RWPE1 (cell line): Measurements from ENCODE around the gene LCE1C.

ENCODE experiments used
- CTCF ChIA-PET: fragments of 350-600 bp; sonication (Branson Sonifier 250); formaldehyde crosslinking; extraction: SDS; loops from one replicate; lab custom pipeline; 2021; lab: Yijun Ruan, JAX
- POLR2A ChIA-PET: fragments of 400-600 bp; formaldehyde crosslinking; extraction: SDS; loops from one replicate; lab custom pipeline; 2020; ENCODE audit warnings: antibody characterized with exemption; ENCODE audit not compliant: low non-redundant PET; lab: Yijun Ruan, JAX
- DNase-seq: peaks from one replicate; pipeline ENCODE4 v3.0.0; 2012; ENCODE audit warnings: low spot score
- H3K27ac ChIP-seq: fragments of 450-650 bp; 2 replicates; pipeline ENCODE4 v1.5.1; 2017
- TF ChIP-seq, protein P1 (sequence below): fragments of 450-650 bp; conservative IDR thresholded peaks from 2 replicates; pipeline ENCODE4 v1.5.1; 2017; ENCODE audit warnings: low read depth, mild to moderate bottlenecking

Gene LCE1C

GRCh38 chr1:152770411-152770810, 36.0 kb downstream of the LCE1C start:
- H3K27ac ChIP-seq = no peak overlapping the region
- TF ChIP-seq, protein P1, sequence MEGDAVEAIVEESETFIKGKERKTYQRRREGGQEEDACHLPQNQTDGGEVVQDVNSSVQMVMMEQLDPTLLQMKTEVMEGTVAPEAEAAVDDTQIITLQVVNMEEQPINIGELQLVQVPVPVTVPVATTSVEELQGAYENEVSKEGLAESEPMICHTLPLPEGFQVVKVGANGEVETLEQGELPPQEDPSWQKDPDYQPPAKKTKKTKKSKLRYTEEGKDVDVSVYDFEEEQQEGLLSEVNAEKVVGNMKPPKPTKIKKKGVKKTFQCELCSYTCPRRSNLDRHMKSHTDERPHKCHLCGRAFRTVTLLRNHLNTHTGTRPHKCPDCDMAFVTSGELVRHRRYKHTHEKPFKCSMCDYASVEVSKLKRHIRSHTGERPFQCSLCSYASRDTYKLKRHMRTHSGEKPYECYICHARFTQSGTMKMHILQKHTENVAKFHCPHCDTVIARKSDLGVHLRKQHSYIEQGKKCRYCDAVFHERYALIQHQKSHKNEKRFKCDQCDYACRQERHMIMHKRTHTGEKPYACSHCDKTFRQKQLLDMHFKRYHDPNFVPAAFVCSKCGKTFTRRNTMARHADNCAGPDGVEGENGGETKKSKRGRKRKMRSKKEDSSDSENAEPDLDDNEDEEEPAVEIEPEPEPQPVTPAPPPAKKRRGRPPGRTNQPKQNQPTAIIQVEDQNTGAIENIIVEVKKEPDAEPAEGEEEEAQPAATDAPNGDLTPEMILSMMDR = no peak
- POLR2A ChIA-PET = interaction anchor here (0.5 kb wide), 1 partner anchor 962 kb away, joined by 3 read pairs; no protein-coding TSS in a partner anchor
- no peak for DNase-seq
- CTCF ChIA-PET = interaction anchor here (1.0 kb wide), 1 partner anchor 117 kb away, joined by 3 read pairs; no protein-coding TSS in a partner anchor

GRCh38 chr1:152768847-152769533, 37.5 kb downstream of the LCE1C start:
- no peak for DNase-seq
- ChIA-PET POLR2A (no interaction called here), CTCF (interaction anchor here (0.5 to 1.0 kb wide), 7 partner anchors 17 to 1837 kb away, joined by 3 to 4 read pairs (median 3); no protein-coding TSS in a partner anchor)
- no peak overlapping the region for H3K27ac ChIP-seq
- TF ChIP-seq, protein P1 = no peak

DNA sequence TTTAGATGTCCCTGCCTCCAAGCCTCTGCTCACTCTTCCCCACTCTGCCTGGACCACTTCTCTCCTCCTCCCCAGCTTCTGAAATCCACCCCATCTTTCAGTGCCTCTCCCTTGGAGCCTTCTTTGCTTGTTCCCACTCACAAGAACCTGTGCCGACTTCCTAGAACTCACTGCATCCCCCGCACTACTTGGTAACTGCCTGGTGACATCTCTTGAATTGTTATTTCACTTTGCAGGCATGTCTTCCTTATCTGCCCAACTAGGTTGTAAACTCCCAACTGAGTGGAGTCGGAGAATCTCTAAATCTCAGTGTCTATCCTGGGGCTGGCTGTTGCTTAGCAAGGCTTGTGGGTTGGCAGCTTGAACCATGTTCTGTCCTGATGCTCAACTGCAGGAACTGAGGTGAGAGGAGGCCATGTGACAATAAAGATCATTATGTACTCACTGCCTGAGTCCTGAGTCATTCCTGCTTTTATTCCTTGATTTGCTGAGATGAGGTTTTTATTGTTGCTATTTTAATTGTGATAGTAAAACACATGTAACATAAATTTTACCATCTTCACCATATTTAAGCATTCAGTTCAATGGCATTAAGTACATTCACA, 44.7 kb downstream of the LCE1C start:
- POLR2A ChIA-PET = no interaction called here
- DNase-seq = no peak
- TF ChIP-seq, protein P1 = no peak
- CTCF ChIA-PET = interaction anchor here (0.6 to 2.1 kb wide), 2 partner anchors 108 to 271 kb away, joined by 4 to 8 read pairs; no protein-coding TSS in a partner anchor
- no peak overlapping the region for H3K27ac ChIP-seq

DNA sequence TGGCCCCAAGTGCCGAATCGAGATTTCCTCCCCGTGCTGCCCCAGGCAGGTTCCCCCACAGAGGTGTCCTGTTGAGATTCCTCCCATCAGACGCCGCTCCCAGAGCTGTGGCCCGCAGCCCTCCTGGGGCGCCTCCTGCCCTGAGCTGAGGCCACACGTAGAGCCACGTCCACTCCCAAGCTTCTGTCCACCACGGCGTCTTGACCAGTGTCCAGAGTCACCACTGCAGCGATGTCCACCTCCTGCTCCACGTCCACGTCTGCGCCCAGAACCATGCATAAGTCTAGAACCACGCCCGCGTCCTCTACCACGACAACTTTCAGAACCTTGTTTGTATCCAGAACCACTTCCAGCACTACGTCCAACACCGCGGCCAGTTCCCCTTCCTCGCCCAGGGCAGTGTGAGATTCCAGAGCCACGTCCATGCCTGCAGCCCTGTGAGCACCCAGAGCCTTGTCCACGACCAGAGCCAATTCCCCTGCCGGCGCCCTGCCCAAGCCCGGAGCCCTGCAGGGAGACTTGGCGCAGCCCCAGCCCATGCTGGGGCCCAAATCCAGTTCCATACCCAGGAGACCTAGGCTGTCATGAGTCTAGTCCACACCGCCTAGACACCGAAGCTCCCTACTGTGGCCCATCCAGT, 45.8 kb downstream of the LCE1C start:
- H3K27ac ChIP-seq = no peak overlapping the region
- CTCF ChIA-PET = interaction anchor here (2.1 kb wide), 1 partner anchor 107 kb away, joined by 8 read pairs; no protein-coding TSS in a partner anchor
- TF ChIP-seq, protein P1 = no peak
- POLR2A ChIA-PET = no interaction called here
- no peak for DNase-seq

DNA sequence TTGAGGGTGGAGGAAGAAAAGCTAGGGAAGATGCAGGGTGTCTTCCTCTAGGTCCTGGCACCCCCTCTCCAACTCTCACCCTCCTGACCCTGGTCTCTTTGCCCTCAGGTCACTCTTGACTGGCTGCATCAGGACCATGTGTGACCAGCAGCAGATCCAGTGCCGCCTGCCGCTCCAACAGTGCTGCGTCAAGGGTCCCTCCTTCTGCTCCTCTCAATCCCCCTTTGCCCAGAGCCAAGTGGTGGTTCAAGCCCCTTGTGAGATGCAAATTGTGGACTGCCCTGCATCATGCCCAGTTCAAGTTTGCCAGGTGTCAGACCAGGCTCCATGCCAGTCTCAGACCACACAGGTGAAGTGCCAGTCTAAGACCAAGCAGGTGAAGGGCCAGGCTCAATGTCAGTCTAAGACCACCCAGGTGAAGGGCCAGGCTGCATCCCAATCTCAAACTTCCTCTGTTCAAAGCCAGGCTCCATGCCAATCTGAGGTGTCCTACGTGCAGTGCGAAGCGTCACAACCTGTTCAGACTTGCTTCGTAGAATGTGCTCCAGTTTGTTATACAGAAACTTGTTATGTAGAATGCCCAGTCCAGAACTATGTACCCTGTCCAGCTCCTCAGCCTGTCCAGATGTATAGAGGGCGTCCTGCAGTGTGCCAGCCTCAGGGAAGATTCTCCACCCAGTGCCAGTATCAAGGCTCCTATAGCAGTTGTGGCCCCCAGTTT, 46.8 kb downstream of the LCE1C start:
- peak; percentile 58 for DNase-seq
- ChIA-PET CTCF (interaction anchor here (0.5 to 2.1 kb wide), 2 partner anchors 106 to 127 kb away, joined by 3 to 8 read pairs; no protein-coding TSS in a partner anchor), POLR2A (no interaction called here)
- H3K27ac ChIP-seq = peak overlapping the region; percentile 30
- TF ChIP-seq, protein P1 = no peak
